Activated B cell treated with CpG ODN at 0.5 μM for 24 hours (primary cell): Measurements from ENCODE around the gene OAF. TPM values are rescaled to one million over a fixed set of nuclear protein-coding genes. Genes with fewer than 3 reads are reported as not detected.

Source experiments
- ATAC-seq: fragments of 200-7000 bp; cut with Tn5 transposase; one replicate; pipeline ENCODE4 v1.10.0; 2021; ENCODE audit warnings: low read depth, mild to moderate bottlenecking, moderate library complexity
- CTCF ChIA-PET: fragments of 350-600 bp; sonication (Branson Sonifier 250); formaldehyde crosslinking; loops from one replicate; lab custom pipeline; 2021; ENCODE audit warnings: antibody characterized with exemption; lab: Charles Lee
- POLR2A ChIA-PET: fragments of 350-600 bp; sonication (Branson Sonifier 250); formaldehyde crosslinking; loops from one replicate; lab custom pipeline; 2021; ENCODE audit warnings: antibody characterized with exemption; lab: Charles Lee
- DNase-seq: peaks from one replicate; pipeline ENCODE4 v3.0.0; 2022
- H3K27ac Mint-ChIP-seq: one replicate; pipeline ENCODE4 v1.8.0; 2020; ENCODE audit warnings: mixed read lengths
- H3K27me3 Mint-ChIP-seq: one replicate; pipeline ENCODE4 v1.8.0; 2021; ENCODE audit warnings: mixed read lengths
- H3K36me3 Mint-ChIP-seq: one replicate; pipeline ENCODE4 v1.8.0; 2021; ENCODE audit warnings: low read depth, mixed read lengths
- H3K4me1 Mint-ChIP-seq: one replicate; pipeline ENCODE4 v1.8.0; 2021; ENCODE audit warnings: mixed read lengths
- H3K4me3 Mint-ChIP-seq: one replicate; pipeline ENCODE4 v1.8.0; 2020; ENCODE audit warnings: mild to moderate bottlenecking, mixed read lengths
- H3K9me3 Mint-ChIP-seq: one replicate; pipeline ENCODE4 v1.8.0; 2020; ENCODE audit warnings: mixed read lengths
- CTCF ChIP-seq: fragments of 200-600 bp; IDR thresholded peaks from one replicate; pipeline ENCODE4 v1.8.0; 2022; ENCODE audit warnings: antibody characterized with exemption, mild to moderate bottlenecking
- intact Hi-C: fragments of 100-400 bp; cut with micrococcal nuclease; formaldehyde crosslinking; loops from one replicate; pipeline ENCODE4 v1.15.1; 2024
- total RNA-seq: library from RNA; stranded (reverse); gene quantifications from 2 replicates; pipeline ENCODE4 v1.2.3, GENCODE V29; 2022

Gene OAF
- total RNA-seq, 1 donor from 2014 or later = 0.78 TPM

GRCh38 chr11:120203626-120204025 is 7.2 kb upstream of the OAF start:
- DNase-seq (no peak), ATAC-seq (no peak)
- Mint-ChIP-seq H3K4me3 (no peak overlapping the region), H3K4me1 (no peaks in the 10 kb centered on the region), H3K36me3 (no peaks in the 10 kb centered on the region), H3K27ac (no peak overlapping the region), H3K9me3 (no peaks in the 10 kb centered on the region), H3K27me3 (peaks cover 18% of the 10 kb centered on the region)
- POLR2A ChIA-PET = no interaction called here
- no peak for TF ChIP-seq CTCF
- intact Hi-C loops = no loop called here
- CTCF ChIA-PET = no interaction called here

GRCh38 chr11:120205596-120206161 is 5.2 kb upstream of the OAF start:
- CTCF ChIA-PET = no interaction called here

GRCh38 chr11:120207512-120207911 is 3.3 kb upstream of the OAF start:
- POLR2A ChIA-PET = no interaction called here
- TF ChIP-seq CTCF = no peak
- DNase-seq (no peak), ATAC-seq (no peak)
- Mint-ChIP-seq H3K27ac (no peak overlapping the region), H3K4me3 (no peak overlapping the region), H3K4me1 (peaks cover 14% of the 10 kb centered on the region), H3K27me3 (peaks cover 35% of the 10 kb centered on the region), H3K9me3 (no peaks in the 10 kb centered on the region), H3K36me3 (no peaks in the 10 kb centered on the region)
- intact Hi-C loops = no loop called here
- CTCF ChIA-PET = no interaction called here

More at GRCh38 chr11:120205596-120206161, 5.2 kb upstream of the OAF start:
- DNase-seq (no peak), ATAC-seq (no peak)
- H3K36me3 Mint-ChIP-seq = no peaks in the 10 kb centered on the region
- TF ChIP-seq CTCF = no peak
- intact Hi-C loops = no loop called here
- POLR2A ChIA-PET = no interaction called here
- peaks cover 31% of the 10 kb centered on the region for H3K27me3 Mint-ChIP-seq
- no peak overlapping the region for H3K4me3 Mint-ChIP-seq
- no peak overlapping the region for H3K27ac Mint-ChIP-seq
- H3K9me3 Mint-ChIP-seq = no peaks in the 10 kb centered on the region
- H3K4me1 Mint-ChIP-seq = peaks cover 9% of the 10 kb centered on the region

GRCh38 chr11:120208001-120208441 is 2.8 kb upstream of the OAF start:
- peaks cover 14% of the 10 kb centered on the region for H3K4me1 Mint-ChIP-seq
- CTCF ChIA-PET = no interaction called here
- no peak overlapping the region for H3K4me3 Mint-ChIP-seq
- no peak for TF ChIP-seq CTCF
- H3K27ac Mint-ChIP-seq = no peak overlapping the region
- no peak for ATAC-seq
- no peaks in the 10 kb centered on the region for H3K36me3 Mint-ChIP-seq
- POLR2A ChIA-PET = no interaction called here
- intact Hi-C loops = no loop called here
- no peak for DNase-seq
- peaks cover 35% of the 10 kb centered on the region for H3K27me3 Mint-ChIP-seq
- H3K9me3 Mint-ChIP-seq = no peaks in the 10 kb centered on the region

GRCh38 chr11:120208777-120209176 is 2.1 kb upstream of the OAF start:
- Mint-ChIP-seq H3K9me3 (no peaks in the 10 kb centered on the region), H3K4me3 (peak overlapping the region; percentile 1), H3K27ac (no peak overlapping the region), H3K27me3 (peaks cover 35% of the 10 kb centered on the region), H3K4me1 (peaks cover 14% of the 10 kb centered on the region), H3K36me3 (no peaks in the 10 kb centered on the region)
- DNase-seq = no peak
- TF ChIP-seq CTCF = no peak
- ATAC-seq = no peak
- ChIA-PET POLR2A (no interaction called here), CTCF (no interaction called here)
- intact Hi-C loops = no loop called here
